Stimulated activated CD8-positive, alpha-beta memory T cell treated with anti-CD3 and anti-CD28 coated beads, Interleukin-15, amount 100 ng/mL, for 48 hours (primary cell): ENCODE data around the gene LRRC4C.

Experiments
- DNase-seq, 2 donors: peaks; one replicate each; pipeline ENCODE4 v3.0.0-alpha.2; 2020; ENCODE audit warnings: low read depth in 2 of 2

The LRRC4C gene

DNA sequence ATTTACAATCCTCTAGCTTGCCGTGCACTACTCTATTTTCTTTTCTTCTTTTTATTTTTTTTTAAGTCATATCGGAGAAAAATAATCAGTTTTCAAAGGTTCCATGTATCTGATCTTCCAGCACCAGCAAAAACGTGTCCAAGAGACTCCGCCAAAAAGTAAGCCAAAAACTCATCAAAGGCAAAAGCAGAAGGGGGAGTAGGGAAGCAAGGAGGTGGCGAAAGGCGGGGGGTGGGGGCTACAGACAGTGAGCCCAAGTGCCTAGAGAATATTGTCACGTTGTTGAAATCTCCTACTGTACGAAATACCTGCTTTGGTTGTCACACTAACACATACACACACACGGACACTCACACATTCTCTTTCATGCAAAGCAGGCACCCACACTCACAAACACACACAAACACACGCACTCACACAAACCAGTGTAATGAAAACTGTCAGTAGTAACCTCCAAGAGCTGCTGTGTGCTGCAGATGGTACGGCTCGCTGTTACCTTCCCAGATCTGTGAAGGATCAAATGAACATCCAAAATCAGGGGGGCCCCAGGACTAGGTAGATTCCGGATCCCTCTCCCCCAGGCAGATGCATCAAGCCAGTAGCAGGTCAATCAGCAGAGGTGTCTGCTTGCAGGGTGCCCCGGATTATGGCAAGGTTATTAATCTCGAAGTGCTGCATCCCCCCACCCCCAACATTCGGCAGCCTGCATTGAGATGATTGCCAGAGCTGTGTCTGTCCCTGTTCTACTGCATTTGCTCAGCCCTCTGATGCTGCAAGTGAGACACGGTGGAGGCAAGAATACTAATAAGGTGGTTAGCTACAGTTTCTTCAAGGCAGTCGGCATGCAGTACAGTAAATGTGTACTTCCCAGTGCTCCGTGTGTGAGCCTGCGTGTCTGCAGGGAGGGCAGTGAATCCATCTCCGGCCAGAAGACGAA lies at the start of gene LRRC4C:
Gene LRRC4C (minus strand): TSS at position 188 of the 937 bp plus-strand sequence.
- DNase-seq = no peak

DNA sequence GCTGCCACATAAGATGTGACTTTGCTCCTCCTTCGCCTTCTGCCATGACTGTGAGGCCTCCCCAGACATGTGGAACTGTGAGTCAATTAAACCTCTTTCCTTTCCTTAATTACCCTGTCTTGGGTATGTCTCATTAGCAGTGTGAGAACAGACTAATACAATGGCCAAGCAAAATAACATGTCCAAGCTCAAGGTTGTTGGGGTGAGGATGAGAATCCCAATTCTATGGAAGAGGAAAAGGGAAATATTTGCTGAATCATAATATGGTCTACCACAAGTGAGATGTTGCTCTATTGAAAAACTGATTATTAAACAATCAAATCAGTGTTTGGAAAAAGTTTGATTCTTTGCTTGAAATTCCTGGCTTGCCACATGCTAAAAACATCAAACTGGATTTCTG lies 48.7 kb upstream of the LRRC4C start:
- DNase-seq = no peak

DNA sequence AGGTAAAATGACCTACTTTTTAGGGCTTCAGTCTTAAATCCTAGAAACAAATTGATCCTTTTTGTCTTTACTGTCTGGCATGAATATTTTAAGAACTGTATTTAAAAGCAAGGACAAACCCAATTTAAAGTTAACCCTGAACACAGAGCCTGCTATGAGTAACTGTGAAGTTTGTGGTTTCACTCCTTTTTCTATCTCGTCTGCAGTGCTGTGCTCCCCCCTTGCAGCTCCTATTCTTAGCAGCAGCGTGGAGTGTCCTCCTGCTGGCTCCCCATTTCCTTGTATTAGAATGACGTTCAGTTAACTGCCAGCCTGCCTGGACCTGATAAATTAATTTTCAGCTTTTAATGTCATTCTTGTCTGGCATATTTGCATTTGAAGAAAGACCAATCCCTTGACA lies 40.0 kb upstream of the LRRC4C start:
- no peak for DNase-seq

DNA sequence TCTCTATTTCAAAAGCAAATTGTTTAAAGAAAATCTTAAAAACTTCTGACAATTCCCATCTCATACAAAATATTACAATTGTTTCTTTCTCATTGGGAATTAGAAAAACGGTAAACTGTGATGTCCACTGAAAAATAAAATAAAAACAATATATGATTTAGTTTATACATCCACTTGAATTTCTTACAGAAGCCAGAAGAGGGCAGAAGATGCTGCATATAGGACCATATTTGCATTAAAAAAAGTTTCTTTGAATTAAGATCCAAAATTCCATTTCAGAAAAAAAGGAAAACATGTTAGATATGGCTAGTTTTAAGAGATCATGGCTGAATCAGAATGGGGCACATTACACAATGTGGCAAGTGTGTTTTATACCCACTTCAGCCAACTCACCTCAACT lies 39.3 kb upstream of the LRRC4C start:
- DNase-seq = no peak

DNA sequence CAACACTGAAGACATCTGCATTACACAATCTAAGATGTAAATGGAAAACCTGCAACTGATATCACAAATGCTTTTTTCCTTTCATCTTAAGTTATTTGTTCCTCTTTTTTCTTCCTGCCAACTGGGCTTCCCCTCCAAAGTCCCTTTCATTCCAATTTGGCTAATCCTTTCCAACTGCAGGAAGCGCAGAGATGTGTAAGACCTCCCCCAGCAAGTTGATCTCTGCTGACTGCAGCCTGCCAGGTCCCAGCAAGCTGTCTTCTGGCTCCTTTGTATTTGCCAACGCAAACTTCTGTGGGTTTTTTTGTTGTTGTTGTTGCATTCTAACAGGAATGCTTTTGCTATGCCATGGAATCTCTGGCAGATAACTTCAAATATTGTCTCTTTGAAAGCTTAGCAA lies 38.5 kb upstream of the LRRC4C start:
- DNase-seq = no peak

DNA sequence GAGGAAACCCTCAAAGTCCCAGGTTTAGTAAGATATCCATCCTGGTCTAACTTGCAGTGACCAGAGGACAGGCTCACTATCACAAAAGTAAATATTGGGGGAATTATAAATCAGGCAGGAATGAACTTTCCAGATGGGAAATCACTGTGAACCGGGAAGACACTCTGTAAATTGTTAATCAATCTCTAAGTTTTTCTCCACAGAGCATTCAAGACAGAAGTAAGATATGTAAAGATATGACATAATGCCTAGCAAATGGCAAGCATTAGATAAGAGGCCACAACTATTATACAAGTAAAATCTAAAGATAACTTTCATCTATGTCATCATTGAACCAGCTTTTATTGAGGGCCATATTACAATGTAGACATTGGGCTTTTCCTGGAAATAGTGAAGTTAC lies 35.3 kb upstream of the LRRC4C start:
- DNase-seq = no peak

DNA sequence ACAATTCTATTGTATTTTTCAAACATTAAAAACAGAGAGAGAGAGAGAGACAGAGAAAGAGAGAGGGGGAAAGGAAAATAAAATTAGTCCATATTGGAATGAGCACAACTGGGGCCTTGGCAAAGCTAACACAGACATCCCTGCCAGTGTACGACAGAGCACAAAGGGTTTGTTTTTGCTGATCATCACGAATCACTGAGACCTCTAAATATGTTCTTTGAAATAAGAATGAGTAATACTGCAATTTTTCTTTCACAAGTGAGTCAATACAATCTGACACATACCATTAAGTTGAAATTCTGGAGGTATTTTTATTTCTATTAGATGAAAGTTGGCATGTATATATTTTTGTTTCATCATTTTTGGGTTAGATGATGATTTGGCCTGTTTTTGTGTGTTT lies 27.0 kb upstream of the LRRC4C start:
- DNase-seq = no peak

DNA sequence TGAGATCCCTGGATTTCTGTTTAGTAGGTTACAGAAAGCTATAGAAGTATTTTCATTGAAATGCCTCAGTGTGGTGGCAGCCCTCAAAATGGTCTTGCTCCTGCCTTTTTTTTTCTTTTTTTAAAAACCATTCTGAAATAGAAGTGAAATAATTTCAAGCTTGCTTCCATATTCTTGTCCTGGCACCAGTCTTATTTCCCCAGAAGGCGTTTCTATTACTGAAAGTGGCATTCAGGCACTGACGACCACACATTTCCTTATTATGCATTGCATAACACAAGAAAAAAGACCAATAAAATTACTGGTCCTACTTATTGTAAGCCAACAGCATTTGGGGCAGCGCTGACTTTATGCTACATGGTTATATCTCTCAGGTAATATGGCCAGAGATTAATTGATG lies 24.5 kb upstream of the LRRC4C start:
- DNase-seq = no peak

DNA sequence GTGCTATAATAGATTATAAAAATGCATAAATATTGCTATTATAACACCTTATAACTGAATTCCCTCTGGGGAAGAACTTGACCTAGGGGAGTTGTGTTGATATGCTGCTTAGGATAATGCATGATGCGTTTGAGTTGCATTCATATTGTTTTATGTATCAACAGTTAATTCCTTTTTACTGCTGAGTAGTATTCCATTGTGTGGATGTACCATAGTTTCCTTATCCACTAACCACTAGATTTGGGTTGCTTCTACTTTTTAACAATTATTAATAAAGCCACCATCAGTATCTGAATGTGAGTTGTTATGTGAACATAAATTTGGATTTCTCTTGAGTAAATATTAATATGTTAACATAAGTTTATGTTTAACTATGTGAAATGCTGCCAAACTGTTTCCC lies 19.7 kb upstream of the LRRC4C start:
- DNase-seq = no peak

DNA sequence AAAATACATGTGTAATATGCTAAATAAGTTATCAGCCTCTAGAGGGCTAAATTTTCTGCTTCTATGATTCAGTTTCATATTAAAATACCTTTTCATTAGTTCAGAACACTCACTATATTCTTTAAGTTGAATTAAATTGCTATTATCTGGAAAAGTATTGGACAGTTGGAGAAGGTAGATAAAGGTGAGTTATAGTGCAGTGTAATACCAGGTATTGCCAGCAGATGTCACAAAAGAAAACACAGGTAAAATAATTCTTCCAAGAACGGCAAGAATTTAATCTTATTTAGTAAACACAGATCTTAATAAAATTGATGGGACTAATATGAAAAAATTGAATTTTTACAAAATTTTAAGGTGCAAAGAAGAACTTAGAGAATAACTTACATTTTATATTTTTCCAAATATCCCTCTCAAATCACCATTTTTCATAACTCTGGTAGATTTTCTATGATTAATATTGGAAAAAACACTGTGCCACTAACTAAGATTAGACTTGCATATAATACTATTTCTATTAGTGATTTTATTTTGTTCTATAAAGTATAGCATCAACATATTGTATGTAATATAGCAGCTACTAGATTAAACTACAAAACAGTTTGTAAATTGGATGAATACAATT lies 1.7 kb upstream of the LRRC4C start:
- no peak for DNase-seq

DNA sequence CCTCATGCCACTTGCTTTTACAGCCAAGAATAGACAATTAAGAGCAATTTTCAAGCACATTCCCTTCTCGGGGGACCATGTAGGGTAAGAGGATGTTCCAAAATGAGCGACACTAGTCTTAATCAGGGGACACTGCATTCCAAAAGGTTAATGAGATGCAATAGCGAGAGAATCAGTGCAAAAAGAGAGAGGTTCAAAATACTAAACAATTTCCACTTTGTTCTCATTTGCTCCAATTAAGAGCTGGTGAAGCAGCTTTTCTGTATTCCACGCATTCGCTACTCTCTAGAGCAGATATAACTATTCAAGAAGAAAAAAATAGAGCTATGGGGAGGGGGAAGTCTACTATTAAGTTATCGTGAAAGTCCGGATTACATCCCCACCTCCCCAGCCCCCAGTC lies 811 bp downstream of the LRRC4C start:
- no peak for DNase-seq

DNA sequence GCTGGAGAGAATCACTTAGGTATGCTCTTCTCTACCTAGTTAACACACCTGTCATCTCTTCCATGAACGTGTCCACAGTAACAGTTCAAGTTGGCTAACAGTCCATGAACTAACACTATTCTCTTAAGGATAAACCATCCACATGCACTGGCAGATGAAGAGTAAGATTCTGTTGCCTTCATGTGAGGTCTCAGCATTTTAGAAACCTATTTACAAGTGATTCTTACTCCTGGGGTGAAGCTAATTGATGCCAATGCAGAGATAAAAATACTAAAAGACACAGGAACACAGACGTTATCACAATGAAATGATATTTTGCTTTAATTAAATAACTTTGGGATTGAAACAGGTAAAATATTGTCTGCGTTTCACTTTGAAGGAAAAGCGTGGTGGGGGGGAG lies 1.3 kb downstream of the LRRC4C start:
- no peak for DNase-seq

DNA sequence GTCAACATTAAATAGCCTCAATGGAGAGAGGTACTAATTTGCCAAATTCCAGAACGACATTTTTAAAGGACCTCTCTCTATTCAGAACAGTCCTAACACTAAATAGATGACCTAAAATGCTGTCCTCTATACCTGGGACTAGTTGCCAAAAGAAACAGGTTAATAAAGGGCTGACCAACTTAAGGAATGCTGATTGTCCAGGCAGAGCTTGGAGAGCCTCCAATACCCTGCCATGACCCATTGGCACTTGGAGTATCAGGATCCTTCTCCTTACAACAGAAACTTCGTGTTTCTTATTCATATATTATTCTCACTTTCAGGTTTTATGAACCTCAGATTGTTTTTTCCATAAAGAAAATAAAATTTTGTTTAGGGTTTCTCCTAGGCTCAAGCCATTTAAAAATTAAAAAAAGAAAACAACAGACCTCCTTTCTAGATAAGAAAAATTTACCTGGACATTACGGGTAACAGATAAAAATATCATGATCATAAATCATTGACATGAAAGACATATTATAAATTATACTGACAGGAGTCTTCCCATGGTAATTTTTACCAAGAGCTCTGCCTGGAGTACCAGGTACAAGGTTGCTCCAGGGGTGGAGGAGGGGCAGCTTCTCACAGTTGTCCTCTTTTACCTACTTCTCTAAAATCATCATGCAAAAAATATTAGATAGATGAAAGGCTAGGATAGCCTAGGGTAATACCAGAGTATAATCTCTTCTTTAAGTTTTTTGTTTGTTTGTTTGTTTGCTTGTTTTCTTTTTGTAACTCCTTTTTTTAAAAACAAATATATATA lies 2.0 kb downstream of the LRRC4C start:
- DNase-seq = no peak

DNA sequence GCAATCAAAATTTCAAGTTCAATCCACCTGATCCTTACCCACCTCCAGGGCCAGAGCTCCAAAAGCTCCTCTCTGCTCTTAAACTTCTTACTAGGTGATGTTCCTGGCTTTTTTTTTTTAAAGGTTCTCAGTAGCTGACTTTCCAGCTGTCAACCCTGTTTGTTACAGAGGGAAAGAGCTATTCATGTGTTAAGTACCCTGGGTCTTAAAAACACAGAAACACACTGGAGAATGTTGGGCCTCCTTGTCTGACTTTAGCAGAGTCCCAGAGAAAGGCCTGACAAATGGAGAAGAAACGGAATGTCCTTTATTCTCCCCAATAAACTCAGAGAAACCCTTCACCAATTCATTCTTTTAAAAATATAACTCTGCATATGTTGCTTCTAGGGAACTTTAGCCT lies 3.2 kb downstream of the LRRC4C start:
- no peak for DNase-seq

DNA sequence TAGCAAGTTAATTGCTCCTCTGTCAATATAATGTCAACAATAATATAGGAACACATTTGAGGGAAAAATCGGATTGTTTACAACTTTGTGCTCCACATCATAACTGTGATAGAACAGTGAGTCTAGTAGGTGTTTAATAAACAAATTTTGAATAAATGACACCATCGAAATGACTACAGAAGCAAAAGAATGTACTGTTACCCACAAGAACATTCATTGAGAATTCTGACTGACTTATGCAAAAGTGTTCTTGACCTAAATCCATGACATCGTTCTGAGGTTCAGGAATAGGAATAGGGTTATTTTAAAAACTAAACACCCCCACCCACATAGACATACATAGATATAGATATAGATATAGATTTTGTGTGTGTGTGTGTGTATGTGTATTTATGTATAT lies 8.4 kb downstream of the LRRC4C start:
- no peak for DNase-seq

DNA sequence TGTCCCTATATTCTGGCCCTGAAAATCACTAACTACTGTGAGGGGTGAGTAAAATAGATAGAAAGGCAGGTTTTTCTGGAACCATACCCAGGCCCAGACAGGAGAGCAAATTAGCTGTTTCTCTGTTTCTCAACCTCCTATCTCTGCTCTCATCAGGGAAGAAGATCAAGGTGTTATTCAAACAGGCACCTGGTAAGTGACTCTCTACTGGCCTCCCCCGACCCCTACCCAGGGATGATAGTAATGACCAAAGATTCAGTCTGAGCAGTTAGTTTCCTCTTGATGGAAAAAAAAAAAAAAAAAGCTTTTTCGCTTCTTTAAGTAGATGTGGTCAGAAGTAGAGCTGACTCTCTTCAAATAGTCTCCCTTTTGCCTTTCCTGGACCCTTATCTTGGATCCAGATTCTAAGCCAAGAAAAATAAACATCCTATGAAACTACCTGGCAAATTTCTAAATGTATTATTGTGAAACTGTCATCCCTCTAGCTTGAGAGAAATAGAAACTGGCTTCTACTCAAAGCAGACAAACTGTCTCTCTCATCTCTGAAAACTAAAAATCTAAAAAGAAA lies 9.9 kb downstream of the LRRC4C start:
- no peak for DNase-seq

DNA sequence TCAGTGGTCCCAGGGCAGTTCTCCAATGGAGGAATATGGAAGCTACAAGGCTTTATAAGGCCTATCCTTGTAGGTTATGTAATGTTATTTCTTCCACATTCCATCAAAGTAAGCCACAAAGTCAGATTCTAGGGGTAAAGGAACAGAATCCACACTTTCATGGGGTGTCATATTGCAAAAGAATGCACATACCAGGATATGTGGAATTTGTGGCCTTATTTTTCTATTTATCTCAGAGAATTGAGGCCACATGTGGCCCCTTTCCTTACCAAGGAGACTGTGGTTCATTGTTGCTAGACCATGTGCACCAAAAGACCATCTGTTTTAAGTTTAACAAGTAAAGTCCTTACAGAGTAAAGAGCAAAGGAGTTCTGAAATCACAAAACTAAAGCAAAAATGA lies 12.9 kb downstream of the LRRC4C start:
- DNase-seq = no peak

DNA sequence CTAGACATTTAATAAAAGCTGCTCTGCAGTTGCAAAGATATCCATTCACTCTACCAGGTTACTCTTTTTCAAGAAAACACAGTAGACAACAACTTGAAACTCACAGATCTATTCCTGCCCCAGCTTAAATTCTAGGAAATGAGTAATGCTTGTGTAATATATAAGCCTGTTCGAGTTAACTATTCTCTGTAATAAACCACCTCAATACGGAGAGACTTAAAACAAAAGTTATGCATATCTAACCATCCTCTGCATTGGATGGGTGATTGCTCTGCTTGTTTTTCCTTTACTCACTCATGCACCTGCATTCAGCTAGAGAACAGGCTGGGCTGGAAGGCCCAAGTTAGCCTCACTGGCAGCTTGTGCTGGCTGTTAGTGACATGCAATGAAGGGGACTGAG lies 13.3 kb downstream of the LRRC4C start:
- no peak for DNase-seq

DNA sequence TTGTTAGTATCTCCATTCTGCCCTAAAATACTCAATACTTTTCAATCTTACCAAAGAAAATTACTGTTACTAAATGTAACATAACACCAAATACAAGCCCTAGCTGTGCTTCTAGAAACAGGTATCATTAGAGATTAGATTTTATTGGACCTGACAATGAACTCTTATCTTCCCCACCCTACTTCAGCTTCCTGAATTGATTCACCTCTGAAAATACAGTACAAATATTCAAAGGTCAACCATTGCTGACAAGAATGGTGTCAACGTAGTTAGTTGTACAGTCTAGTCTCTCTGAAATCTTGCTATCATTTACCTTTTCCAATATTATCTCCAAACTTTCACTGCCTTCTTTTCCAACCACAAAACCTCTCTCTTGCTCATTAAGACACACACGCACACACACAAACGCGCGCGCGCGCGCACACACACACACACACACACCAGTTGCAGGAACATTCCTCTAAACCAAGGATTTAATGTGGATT lies 22.4 kb downstream of the LRRC4C start:
- DNase-seq = no peak

DNA sequence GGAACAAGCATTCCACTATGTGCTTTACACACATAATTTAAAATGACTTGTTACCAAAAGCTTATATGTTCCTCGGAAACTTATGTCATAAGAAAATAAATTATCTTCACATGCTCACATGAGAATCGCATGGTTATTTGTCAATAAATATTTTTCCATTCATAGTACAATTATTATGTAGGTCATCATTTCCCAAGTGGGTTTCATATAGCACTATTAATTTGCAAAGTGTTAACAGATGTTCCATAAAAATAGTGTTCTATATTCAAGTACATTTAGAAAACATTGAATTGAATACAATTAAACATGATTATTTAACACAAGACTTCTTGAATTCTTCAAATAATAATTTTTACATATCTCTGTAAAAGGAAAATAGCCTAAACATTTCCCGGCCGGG lies 23.9 kb downstream of the LRRC4C start:
- DNase-seq = no peak

DNA sequence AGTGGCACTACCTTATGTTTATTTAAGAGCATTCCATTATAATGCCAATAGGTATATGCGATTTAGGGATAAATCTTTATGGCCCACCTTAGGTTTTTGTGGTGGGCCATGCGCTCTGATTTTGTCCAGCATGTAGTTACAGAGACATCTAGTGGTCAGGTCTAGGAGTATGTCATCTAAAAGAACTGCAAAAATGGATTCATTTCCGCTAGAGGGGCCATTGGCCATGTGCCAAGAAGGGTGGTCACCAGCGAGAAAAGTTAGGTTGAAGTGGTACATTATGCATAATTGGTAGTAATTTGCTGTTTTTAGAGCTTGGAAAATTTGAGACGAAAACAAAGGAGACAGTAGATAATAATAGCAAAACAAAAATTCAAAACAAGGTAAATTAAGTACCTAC lies 27.7 kb downstream of the LRRC4C start:
- no peak for DNase-seq

DNA sequence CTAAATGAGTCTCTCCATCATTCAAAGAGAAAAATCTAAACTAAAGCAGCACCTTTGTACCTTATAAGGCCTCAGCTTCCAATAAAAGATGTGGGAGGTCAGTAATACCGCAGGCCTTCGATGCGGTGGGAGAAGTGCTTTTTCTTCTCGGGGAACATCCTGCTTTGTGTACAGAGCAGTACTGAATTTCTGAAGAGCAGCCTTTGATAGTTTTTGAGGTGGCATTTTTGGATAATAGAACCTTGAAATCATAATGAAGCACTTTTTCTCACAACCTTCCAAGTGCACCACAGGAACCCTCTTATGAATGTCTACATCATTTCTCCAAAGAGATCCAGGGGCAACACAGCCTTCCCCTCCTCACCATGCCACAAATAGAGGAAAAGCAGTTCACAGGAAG lies 39.6 kb downstream of the LRRC4C start:
- no peak for DNase-seq
